Stimulated activated CD4-positive, alpha-beta T cell treated with anti-CD3 and anti-CD28 coated beads, Interleukin-2, amount 100 ng/mL, for 24 hours (primary cell): ENCODE measurements around the gene POLR2B.
"Not testable (repeated sequence)": the region's sequence is repeated elsewhere in the genome, so short reads cannot be mapped to it uniquely, and the experiment has no call there.

Experiments
- DNase-seq, 2 donors: peaks; one replicate each; pipeline ENCODE4 v3.0.0-alpha.2; 2020

POLR2B gene

DNA sequence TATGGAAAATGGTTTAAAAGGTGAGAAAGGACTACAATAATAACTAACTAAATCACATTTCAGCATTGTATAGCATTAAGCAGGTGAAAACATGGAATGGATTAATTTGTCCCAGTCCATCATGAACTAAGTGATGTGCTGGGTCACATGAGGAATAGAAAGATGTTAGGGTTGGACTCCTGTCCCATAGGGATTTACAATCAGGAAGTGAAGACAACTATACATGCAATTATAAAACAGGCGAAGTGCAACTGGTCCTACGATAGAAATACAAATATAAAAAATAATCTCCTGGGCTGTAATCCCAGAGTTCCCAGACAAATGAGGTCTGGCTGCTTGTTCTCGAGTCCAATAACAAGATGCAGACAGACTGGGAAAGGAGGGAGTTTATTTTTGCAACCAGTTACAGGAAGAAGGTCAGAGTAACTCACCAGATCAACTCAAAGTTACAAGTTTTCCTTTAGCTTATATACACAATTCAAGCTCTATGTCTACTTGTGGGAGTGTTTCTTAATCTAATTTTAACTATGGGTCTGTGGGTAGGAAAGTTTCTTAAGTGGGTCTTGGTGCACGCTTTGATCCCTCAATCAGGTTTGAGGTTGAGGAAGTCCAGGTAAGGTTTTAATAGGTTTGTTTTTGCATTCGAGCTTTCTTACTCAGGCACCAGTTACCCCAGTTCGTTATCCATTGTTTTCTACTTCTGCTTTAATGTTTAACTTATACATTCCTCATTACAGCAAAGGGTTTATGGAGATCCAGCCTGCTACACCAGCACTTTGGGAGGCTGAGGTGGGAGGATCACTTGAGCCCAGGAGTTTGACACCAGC lies 81.4 kb downstream of the POLR2B start:
- DNase-seq: no peak

DNA sequence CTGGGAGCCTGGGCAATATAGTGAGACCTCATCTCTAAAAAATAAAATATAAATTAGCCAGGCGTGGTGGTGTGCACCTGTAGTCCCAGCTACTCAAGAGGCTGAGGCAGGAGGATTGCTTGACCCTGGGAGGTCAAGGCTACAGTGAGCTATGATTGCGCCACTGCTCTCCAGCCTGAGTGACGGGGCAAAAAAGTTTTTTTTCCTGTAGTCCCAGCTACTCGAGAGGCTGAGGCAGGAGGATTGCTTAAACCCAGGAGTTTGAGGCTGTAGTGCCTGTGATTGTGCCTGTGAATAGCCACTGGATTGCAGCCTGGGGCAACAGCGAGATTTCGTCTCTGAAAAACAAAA lies 82.0 kb downstream of the POLR2B start:
- DNase-seq: not testable (repeated sequence)

DNA sequence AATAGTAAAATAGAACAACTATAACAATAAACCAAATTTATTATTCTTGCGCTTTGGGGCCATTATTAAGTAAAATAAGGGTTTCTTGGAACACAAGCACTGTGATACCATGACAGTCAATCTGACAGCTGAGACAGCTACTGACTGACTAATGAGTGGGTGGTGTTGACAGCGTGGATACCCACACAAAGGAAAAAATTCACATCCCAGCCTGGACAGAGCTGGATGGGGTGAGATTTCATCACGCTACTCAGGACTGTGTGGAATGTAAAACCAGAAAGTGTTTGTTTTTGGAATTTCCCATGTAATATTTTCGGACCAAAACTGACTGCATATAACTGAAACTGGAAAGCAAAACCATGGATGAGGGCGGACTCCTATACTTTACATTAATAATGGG lies 82.7 kb downstream of the POLR2B start:
- DNase-seq: no peak

DNA sequence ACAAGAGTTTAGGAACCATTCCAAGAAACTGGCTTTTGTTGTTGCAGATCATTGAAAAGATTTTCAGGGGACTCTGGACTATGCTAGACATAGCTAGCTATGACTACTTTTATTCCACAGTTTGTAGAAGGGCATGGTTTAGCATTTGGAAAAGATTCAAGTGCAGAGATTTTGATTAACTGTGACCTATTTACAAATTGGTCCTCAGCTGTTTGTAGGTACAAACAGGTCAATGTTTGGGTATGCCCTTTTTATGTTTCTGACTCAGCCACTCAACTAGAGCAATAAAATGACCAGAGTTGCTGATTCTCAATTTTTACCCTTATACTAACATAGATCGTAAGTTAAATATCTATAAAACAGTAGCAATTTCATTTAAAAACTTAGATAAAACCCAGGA lies 84.8 kb downstream of the POLR2B start:
- DNase-seq: no peak

DNA sequence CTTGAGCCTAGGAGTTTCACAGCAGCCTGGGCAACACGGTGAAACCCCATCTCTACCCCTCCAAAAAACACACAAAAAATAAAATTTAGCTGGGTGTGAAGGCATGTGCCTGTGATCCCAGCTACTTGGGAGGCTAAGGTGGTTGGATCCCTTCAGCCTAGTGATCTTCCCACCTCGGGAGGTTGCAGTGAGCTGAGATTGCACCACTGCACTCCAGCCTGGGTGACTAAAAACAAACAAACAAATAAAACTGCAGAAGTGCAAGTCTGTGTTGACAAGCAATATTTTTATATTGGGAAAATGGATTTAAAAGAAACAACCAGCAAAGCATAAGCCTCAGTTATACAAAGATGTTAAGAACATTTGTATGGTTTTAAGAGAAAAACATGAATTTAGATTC lies 85.4 kb downstream of the POLR2B start:
- no peak for DNase-seq

DNA sequence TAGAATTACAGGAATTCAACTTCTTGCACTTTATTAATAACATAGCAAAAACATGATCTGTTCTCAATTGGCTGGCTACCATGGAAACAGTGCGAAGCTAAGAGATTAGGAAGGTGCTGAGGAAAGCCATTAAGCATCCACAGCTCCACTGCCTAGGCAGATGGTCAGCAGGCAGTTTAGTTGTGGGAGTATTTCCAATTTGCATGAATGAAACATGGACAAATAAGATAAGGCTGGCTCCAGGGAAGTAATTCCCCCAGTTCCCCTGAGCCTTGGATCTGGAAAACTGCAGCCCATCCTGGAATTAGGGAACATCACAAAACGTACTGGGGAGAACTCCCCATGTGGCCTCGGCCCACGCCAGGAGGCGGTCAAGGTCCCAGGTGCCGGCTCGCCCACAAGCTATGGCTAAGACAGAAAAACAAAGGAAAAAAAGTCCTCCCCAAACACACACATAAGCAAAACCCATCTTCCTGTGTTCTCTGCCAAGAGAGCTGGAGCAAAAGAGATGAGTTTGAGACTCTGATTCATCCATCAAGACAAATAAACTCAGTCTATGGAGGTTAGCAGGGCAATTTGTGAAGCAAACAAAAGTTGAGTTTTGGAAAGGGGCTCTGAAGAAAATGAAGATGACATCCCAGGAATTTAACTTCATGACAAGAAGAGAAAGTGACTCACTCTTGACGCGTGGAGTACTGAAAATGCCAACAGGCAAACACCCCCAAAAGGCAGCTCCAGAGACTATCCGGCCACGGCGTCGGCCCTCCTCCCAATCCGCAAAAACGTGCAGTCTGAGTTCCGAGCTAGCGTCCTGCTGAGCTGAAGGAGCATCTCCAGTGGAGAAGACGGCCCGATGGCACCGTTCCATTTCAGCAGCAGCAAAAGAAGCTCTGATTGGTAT lies 86.4 kb downstream of the POLR2B start:
- DNase-seq: no peak

DNA sequence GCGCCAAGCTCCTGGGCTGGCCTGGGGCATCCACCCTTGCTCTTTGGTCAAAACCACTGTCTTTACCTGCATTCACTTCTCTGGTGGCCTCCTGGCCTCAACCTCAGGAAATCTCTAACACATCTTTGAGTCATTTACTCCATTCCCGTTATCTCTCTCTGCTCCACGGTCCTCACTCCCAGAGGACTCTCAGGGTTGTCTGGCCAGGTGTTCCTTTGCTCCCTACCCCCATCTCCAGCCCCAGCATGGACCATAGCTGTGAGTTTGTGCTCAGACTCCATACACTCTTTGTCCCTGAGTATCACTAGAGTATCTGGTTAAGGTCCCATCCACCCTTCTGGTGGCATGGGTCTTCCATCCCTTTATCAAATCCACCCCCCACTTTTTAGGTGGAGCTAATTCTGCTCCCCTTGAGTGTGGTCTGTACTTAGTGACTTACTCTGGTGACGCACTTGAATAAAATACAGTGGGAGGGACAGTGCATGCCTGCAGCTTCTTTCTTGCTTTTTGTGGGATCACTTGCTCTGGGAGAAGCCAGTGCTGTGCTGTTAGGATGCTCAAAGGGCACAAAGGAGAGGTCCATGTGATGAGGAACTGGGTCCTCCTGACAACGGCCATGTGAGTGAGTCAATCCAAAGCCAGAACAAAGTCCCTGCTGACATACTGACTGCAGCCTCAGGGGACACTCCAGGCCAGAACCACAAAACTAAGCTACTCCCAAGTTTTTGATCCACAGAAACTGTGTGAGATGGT lies 87.2 kb downstream of the POLR2B start:
- DNase-seq: no peak

DNA sequence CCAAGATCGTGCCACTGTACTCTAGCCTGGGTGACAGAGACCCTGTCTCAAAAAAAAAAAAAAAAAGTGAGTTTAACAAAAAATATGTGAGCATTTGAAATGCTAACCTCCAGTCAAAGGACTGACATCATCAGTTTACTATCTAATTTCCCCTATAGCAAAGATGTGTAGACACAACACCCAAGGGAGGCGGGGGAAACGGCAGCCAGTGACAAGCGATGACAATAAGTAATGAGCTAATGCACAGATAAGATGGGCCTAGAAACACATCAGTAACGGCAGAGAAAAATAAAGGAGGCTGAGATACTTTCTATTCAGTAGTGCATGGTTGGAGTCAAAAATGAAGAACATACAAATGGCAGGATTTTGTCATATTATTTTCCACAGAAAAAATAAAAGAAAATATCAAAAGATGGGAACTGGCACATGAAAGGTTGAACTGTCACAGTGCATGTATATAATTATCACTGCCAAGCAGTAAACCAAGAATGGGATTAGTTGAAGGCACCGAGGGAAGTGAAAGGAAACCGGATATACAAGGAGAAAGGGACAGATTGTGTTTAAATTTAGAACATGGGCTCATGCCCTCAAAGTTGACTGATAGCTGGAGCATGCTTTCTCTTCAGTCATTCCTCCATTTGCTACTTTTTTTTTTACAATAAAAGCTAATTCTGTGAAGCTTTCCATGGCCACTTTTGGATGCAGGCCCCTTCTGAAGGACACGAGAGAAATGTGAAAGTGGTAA lies 89.7 kb downstream of the POLR2B start:
- no peak for DNase-seq

DNA sequence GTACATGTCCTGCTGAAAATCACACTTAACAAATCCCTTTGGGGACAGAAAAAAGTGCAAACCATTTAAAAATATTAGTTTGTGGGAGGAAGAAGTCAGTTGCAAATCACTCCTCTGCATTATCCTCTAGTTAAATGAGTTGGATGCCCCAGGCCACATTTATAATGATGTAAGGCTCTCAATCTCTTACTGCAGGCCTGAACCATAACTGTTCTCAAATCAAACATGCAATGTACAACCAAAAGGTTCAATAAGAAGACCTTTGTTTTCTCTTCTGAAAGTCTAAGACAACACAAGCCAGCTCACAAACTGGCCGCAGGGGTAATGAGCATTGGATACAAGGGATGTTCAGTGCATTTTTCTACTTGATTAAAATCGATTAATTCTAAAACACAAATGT lies 91.8 kb downstream of the POLR2B start:
- DNase-seq: no peak

DNA sequence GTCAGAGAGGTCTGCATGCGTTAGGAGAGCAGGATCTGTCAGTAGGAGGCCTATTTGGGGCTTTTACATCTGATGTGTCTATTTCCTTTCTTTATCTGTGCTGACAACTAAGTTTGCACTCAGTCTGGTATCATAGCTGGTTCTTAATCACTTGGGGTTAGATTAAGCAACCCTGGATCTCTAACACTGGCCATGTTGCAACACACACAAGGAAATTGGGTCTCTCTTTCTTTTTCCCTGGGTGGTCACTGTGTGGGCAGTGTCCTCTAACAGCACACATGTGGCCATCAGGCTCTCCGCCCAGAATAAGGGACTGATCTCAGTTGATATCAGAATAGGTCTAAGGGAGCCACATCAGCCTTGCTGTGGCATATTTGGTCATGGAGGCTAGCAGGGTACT lies 92.6 kb downstream of the POLR2B start:
- DNase-seq: no peak

DNA sequence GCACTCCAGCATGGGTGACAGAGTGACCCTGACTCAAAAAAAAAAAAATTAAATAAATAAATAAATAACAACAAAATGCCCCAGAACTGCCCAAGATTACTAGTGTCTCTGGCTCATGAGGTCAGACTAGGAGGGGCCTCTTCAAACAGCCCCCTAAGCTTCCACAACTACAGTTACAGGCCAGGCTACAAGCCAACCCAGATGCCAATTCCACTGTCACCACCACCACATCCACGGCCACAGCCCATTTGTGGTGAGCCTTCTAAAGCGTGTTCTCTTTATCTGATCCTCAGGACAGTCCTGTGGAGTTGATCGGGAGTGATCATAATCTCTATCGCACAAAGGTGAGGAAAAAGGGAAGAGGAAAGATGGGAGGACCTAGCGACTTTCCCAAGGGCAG lies 94.9 kb downstream of the POLR2B start:
- DNase-seq: no peak

DNA sequence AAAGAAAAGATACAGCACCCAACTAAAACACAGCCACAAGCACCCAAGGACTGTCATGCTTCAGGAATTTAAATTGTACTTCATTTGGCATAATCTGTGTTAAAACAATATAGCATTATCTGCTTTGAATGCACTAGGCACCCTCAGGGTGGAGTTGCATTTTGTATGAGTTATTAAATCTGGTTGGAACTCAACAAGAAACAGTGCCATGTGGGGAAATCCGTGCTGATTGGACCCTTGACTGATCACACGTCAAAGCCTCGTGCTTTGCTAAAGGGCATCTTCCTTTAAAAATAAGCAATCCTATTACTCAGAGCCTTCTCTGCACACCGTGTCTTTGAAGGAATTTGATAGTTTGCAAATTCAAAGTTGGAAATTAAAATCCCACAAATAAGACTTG lies 96.0 kb downstream of the POLR2B start:
- no peak for DNase-seq

DNA sequence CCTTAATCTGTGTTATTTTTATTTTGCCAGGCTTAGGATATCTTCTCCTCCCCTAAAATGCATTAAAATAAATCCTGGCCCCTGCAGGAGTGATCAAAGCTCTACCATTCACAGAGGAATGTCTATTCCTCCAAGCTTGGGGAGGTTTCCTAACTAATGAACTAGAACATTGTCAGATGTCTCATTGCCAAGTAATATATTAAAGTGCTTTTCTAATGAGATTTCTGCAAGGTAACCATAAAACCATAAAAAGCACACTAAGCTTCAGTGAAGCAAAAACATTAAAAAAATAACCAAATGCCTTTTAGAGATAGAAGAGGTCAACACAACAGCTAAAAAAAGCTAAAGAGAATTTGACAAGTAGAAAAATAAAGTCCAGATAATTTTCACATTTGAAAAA lies 96.7 kb downstream of the POLR2B start:
- DNase-seq: no peak

DNA sequence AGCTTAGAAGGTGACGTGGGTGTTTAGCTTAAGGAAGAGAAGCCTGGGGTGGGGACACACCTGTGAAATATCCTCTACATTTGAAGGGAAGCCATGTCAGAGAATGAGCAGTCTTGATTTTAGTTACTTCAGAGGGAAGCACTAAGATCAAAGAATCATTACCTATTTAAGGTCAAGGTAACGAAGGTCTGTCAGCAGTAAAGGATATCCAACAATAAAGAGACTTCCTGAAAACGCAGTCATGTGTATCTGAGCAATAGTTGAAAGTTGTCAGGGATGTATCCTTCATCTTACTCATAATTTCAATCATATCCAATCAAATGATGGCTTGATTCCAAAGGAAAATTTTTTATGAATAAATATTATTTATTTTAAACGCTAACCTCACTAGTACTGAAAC lies 98.0 kb downstream of the POLR2B start:
- no peak for DNase-seq

DNA sequence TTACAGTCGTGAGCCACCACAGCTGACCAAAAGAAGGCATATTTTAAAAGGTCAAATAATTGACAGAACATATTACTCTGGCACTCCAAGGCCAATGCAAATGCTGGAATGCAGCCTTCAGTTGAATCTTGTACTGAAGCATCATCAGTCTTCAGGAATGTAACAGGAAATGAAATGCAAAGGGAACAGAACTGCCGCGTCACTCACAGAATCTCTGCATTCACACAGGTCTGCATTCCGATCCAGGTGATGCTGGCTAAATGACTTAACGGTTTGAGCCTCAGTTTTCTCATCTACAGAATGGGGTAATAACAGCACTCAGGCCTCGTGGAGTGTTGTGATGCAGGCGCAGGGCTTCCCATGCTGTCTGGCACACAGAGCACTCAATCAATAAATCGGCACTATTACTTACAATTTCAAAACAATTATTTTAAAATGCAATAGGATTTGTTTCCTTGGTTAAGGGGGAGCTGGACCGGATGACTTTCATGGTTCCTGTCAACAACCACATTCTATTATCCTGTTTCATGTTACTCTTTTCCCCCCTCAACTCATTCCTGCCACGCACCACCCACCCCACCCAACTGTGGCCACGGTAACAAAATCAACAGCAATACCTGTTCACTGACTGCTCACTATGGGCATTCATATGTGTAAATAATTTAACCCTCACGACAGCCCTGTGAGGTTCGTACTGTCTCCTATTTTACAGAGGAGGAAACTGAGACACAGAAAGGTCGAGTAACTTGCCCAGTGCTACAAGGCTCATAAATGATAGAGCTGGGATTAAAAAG lies 99.1 kb downstream of the POLR2B start:
- no peak for DNase-seq

DNA sequence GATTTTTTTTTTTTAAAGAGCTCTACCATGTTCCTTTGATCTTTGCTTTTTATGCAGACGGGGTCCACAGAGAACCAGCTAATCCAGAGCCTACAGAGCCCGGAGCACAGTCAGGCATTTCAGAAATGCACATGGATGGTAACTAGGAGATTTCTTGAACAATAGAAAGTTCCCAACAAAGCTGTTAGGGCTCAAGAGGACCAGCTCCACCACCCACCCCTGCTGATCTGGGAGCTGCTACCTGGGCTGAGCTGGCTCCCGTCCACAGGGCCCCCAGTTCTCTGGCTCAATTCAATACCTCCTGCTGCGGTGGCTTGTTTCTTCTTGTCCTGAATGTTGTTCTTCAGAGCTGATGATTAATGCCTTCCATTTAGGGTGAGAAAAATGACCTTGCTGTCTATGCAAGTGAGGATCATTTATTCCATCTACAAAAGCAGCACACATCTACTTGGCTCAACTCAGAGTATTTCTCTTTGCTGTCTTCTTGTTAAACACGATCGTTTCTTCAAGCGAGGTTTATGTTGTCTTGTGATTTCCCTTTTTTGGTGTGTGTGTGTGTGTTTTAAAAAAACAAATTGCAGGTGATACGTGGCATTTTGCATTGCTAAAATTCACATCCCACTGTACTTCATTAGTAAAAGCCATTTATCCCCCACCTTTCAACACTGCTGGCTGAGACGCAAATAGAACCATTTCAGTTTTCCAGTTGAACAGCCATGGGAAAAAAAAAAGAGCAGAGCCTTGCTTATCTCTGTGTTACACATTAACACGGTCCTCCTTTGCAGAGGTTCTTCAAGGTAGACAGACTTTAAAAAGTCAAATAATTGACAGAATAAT lies 100.2 kb downstream of the POLR2B start:
- no peak for DNase-seq
